WTC11 (cell line): ENCODE measurements around the gene GRN.

Experiments used
- NFYB ChIP-seq: sonication (generic); formaldehyde crosslinking; conservative IDR thresholded peaks from 2 replicates; pipeline ENCODE4 v1.8.0; 2022; ENCODE audit warnings: low read depth, missing genetic modification reagents
- OVOL2 ChIP-seq: fragments of 250-450 bp; sonication (Bioruptor Pico); IDR thresholded peaks from 2 replicates; pipeline ENCODE4 v1.9.0; 2021; ENCODE audit warnings: mild to moderate bottlenecking, borderline replicate concordance
- SMAD4 ChIP-seq: sonication (generic); formaldehyde crosslinking; IDR thresholded peaks from 2 replicates; pipeline ENCODE4 v1.8.0; 2022; ENCODE audit warnings: mild to moderate bottlenecking, missing genetic modification reagents
- SP1 ChIP-seq: sonication (generic); formaldehyde crosslinking; conservative IDR thresholded peaks from 2 replicates; pipeline ENCODE4 v1.8.1; 2022; ENCODE audit warnings: missing genetic modification reagents
- TEAD1 ChIP-seq: sonication (generic); formaldehyde crosslinking; IDR thresholded peaks from 2 replicates; pipeline ENCODE4 v1.8.0; 2022; ENCODE audit warnings: mild to moderate bottlenecking, missing genetic modification reagents
- ZNF263 ChIP-seq: sonication (generic); formaldehyde crosslinking; IDR thresholded peaks from 2 replicates; pipeline ENCODE4 v1.8.1; 2022; ENCODE audit warnings: low read depth, mild to moderate bottlenecking, moderate library complexity, missing genetic modification reagents
- TF ChIP-seq, protein P1 (sequence below): sonication (generic); formaldehyde crosslinking; IDR thresholded peaks from 2 replicates; pipeline ENCODE4 v1.8.1; 2022; ENCODE audit warnings: low read depth, missing genetic modification reagents, borderline replicate concordance
- TF ChIP-seq, protein P2 (sequence below): fragments of 200-600 bp; IDR thresholded peaks from 2 replicates; pipeline ENCODE4 v1.8.0; 2022; ENCODE audit warnings: antibody characterized with exemption
- TF ChIP-seq, protein P3 (sequence below): sonication (generic); formaldehyde crosslinking; IDR thresholded peaks from 2 replicates; pipeline ENCODE4 v1.8.0; 2022; ENCODE audit warnings: mild to moderate bottlenecking, missing genetic modification reagents
- TF ChIP-seq, protein P4 (sequence below): sonication (generic); formaldehyde crosslinking; IDR thresholded peaks from 2 replicates; pipeline ENCODE4 v1.8.0; 2022; ENCODE audit warnings: missing genetic modification reagents
- TF ChIP-seq, protein P5 (sequence below): sonication (generic); formaldehyde crosslinking; IDR thresholded peaks from 2 replicates; pipeline ENCODE4 v1.8.0; 2023; ENCODE audit warnings: missing genetic modification reagents

DNA sequence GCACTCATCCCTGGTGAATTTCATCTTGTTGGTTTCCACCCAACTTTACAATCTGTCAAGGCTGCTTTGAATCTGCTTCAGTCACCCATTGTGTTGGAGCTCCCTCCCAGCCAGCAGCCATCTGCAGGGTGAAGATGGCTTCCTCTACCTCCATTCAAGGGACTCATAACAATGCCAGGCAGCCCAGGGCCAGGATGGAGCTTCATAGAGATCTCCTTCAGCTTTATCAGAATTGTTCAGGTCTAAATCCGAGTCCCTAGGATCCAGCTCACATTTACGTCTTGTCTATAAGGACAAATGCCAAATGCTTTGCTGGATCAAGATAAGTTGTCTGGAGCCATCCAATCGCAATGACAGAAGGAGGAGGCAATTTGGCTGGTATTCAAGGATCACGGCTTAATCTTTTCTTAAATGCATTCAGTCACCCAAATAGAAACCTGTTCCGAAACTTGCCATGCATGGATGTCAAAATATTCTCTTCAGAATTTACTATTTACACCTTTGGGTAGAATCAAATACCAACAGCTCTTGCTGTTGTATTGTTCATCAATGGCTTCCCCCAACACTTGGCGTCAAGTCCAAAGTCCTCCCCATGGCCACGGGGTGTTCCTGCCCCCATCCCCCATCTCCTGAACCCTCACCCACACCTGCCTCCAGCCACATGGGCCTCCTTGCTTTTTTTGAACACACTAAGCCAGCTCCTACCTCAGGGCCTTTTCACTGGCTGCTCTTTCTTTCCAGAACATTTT, 22.3 kb downstream of the GRN start:
- TF ChIP-seq, protein P1, sequence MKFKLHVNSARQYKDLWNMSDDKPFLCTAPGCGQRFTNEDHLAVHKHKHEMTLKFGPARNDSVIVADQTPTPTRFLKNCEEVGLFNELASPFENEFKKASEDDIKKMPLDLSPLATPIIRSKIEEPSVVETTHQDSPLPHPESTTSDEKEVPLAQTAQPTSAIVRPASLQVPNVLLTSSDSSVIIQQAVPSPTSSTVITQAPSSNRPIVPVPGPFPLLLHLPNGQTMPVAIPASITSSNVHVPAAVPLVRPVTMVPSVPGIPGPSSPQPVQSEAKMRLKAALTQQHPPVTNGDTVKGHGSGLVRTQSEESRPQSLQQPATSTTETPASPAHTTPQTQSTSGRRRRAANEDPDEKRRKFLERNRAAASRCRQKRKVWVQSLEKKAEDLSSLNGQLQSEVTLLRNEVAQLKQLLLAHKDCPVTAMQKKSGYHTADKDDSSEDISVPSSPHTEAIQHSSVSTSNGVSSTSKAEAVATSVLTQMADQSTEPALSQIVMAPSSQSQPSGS (CRISPR knock-in tag) = no peak
- TF ChIP-seq, protein P2, sequence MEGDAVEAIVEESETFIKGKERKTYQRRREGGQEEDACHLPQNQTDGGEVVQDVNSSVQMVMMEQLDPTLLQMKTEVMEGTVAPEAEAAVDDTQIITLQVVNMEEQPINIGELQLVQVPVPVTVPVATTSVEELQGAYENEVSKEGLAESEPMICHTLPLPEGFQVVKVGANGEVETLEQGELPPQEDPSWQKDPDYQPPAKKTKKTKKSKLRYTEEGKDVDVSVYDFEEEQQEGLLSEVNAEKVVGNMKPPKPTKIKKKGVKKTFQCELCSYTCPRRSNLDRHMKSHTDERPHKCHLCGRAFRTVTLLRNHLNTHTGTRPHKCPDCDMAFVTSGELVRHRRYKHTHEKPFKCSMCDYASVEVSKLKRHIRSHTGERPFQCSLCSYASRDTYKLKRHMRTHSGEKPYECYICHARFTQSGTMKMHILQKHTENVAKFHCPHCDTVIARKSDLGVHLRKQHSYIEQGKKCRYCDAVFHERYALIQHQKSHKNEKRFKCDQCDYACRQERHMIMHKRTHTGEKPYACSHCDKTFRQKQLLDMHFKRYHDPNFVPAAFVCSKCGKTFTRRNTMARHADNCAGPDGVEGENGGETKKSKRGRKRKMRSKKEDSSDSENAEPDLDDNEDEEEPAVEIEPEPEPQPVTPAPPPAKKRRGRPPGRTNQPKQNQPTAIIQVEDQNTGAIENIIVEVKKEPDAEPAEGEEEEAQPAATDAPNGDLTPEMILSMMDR = no peak
- TF ChIP-seq, protein P3, sequence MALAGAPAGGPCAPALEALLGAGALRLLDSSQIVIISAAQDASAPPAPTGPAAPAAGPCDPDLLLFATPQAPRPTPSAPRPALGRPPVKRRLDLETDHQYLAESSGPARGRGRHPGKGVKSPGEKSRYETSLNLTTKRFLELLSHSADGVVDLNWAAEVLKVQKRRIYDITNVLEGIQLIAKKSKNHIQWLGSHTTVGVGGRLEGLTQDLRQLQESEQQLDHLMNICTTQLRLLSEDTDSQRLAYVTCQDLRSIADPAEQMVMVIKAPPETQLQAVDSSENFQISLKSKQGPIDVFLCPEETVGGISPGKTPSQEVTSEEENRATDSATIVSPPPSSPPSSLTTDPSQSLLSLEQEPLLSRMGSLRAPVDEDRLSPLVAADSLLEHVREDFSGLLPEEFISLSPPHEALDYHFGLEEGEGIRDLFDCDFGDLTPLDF (CRISPR knock-in tag) = no peak
- TF ChIP-seq SMAD4 (CRISPR knock-in tag) (no peak), ZNF263 (CRISPR knock-in tag) (no peak), OVOL2 (CRISPR knock-in tag) (no peak), TEAD1 (no peak), NFYB (no peak), SP1 (no peak)
- TF ChIP-seq, protein P4, sequence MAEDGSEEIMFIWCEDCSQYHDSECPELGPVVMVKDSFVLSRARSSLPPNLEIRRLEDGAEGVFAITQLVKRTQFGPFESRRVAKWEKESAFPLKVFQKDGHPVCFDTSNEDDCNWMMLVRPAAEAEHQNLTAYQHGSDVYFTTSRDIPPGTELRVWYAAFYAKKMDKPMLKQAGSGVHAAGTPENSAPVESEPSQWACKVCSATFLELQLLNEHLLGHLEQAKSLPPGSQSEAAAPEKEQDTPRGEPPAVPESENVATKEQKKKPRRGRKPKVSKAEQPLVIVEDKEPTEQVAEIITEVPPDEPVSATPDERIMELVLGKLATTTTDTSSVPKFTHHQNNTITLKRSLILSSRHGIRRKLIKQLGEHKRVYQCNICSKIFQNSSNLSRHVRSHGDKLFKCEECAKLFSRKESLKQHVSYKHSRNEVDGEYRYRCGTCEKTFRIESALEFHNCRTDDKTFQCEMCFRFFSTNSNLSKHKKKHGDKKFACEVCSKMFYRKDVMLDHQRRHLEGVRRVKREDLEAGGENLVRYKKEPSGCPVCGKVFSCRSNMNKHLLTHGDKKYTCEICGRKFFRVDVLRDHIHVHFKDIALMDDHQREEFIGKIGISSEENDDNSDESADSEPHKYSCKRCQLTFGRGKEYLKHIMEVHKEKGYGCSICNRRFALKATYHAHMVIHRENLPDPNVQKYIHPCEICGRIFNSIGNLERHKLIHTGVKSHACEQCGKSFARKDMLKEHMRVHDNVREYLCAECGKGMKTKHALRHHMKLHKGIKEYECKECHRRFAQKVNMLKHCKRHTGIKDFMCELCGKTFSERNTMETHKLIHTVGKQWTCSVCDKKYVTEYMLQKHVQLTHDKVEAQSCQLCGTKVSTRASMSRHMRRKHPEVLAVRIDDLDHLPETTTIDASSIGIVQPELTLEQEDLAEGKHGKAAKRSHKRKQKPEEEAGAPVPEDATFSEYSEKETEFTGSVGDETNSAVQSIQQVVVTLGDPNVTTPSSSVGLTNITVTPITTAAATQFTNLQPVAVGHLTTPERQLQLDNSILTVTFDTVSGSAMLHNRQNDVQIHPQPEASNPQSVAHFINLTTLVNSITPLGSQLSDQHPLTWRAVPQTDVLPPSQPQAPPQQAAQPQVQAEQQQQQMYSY = no peak
- TF ChIP-seq, protein P5, sequence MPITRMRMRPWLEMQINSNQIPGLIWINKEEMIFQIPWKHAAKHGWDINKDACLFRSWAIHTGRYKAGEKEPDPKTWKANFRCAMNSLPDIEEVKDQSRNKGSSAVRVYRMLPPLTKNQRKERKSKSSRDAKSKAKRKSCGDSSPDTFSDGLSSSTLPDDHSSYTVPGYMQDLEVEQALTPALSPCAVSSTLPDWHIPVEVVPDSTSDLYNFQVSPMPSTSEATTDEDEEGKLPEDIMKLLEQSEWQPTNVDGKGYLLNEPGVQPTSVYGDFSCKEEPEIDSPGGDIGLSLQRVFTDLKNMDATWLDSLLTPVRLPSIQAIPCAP = no peak
